ENCODE measurements around the gene ITGAL. TPM values are rescaled to one million over a fixed set of nuclear protein-coding genes. Genes with fewer than 3 reads are reported as not detected.

ITGAL gene
- total and polyA plus RNA-seq, 8 donors = 2.9 to 60.2 (median 5.6) TPM

GRCh38 chr16:30561089-30561816 is 88.7 kb downstream of the ITGAL start:
- Histone ChIP-seq H3K9me3 (no peaks in the 10 kb centered on the region), H3K36me3 (peaks cover 0 to 2% of the 10 kb centered on the region in 2 donors), H3K27ac (peak overlapping the region; percentile 66 to 89), H3K4me3 (peak overlapping the region; percentile 28 to 54), H3K4me1 (peaks cover 0 to 49% of the 10 kb centered on the region in 2 donors), H3K27me3 (no peaks in the 10 kb centered on the region)
- ATAC-seq (no peak), DNase-seq (peak in 2 of 4 donors; percentile 54 to 87)
- intact Hi-C loops (cut with DNase I) = no loop called here
- TF ChIP-seq, protein P1, sequence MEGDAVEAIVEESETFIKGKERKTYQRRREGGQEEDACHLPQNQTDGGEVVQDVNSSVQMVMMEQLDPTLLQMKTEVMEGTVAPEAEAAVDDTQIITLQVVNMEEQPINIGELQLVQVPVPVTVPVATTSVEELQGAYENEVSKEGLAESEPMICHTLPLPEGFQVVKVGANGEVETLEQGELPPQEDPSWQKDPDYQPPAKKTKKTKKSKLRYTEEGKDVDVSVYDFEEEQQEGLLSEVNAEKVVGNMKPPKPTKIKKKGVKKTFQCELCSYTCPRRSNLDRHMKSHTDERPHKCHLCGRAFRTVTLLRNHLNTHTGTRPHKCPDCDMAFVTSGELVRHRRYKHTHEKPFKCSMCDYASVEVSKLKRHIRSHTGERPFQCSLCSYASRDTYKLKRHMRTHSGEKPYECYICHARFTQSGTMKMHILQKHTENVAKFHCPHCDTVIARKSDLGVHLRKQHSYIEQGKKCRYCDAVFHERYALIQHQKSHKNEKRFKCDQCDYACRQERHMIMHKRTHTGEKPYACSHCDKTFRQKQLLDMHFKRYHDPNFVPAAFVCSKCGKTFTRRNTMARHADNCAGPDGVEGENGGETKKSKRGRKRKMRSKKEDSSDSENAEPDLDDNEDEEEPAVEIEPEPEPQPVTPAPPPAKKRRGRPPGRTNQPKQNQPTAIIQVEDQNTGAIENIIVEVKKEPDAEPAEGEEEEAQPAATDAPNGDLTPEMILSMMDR (IDR thresholded peaks at IDR 0.05) = no peak

- Histone ChIP-seq H3K27ac (peak overlapping the region; percentile 66 to 89), H3K27me3 (no peaks in the 10 kb centered on the region), H3K36me3 (no peaks in the 10 kb centered on the region), H3K9me3 (no peaks in the 10 kb centered on the region), H3K4me1 (peaks cover 0 to 41% of the 10 kb centered on the region in 2 donors), H3K4me3 (peak overlapping the region in 1 of 2 donors; percentile 54)
- intact Hi-C loops (cut with DNase I) = no loop called here
- TF ChIP-seq, protein P1 (IDR thresholded peaks at IDR 0.05) = no peak
- DNase-seq (peak in 1 of 4 donors; percentile 36), ATAC-seq (no peak)
Observed at GRCh38 chr16:30562021-30562420, 89.5 kb downstream of the ITGAL start.

DNA sequence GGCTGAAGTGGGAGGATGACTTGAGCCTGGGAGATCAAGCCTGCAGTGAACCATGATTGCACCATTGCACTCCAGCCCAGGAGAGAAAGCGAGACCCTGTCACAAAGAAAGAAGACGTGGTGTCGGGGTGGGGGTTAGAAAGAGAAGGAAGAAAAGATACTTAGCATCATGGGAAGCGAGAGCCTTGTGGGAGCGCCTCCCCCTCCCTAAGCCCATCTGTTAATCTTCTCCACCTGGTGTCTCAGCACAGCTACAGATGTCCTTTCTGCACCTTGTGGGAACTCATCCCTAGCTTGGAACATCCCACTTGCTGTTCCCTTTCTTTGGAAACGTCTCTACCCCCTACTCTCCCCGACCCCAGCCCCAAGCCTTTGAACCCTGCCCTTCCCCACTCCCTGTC is 93.0 kb downstream of the ITGAL start:
- intact Hi-C loops (cut with DNase I) = no loop called here
- no peaks in the 10 kb centered on the region for H3K27me3 ChIP-seq
- H3K27ac ChIP-seq = no peak overlapping the region
- H3K36me3 ChIP-seq = no peaks in the 10 kb centered on the region
- no peaks in the 10 kb centered on the region for H3K9me3 ChIP-seq
- DNase-seq (peak in 1 of 4 donors; percentile 10), ATAC-seq (no peak)
- H3K4me1 ChIP-seq = peaks cover 0 to 50% of the 10 kb centered on the region in 2 donors
- TF ChIP-seq, protein P1 (IDR thresholded peaks at IDR 0.05) = no peak
- no peak overlapping the region for H3K4me3 ChIP-seq

DNA sequence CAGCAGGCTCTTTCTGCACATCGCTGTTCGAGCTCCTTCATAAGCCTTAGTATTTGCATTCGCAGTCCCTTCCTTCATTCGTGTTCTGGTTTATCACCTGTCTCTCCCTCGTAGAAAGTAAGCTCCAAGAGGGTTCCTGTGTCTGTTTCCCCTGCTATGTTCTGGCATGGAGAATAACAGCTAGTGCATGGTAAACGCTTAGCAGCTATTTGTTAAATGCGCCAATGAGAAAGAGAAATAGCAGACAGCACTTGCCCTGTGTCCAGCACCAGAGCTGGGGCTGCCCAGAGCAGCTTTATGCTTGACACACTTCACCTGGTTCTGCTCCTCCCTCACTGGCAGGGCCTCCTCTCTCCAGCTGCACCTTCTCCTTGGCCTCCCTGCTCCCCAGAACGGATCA is 93.4 kb downstream of the ITGAL start:
- intact Hi-C loops (cut with DNase I) = no loop called here
- H3K4me3 ChIP-seq = no peak overlapping the region
- H3K4me1 ChIP-seq = peaks cover 0 to 50% of the 10 kb centered on the region in 2 donors
- no peak for ATAC-seq
- TF ChIP-seq, protein P1 (IDR thresholded peaks at IDR 0.05) = no peak
- H3K9me3 ChIP-seq = no peaks in the 10 kb centered on the region
- no peak overlapping the region for H3K27ac ChIP-seq
- DNase-seq = peak in 1 of 4 donors; percentile 18
- no peaks in the 10 kb centered on the region for H3K36me3 ChIP-seq
- no peaks in the 10 kb centered on the region for H3K27me3 ChIP-seq

- Histone ChIP-seq H3K4me3 (no peak overlapping the region), H3K27me3 (no peaks in the 10 kb centered on the region), H3K36me3 (no peaks in the 10 kb centered on the region), H3K4me1 (peaks cover 0 to 48% of the 10 kb centered on the region in 2 donors), H3K27ac (no peak overlapping the region), H3K9me3 (no peaks in the 10 kb centered on the region)
- ATAC-seq (no peak), DNase-seq (no peak)
- TF ChIP-seq, protein P1 (IDR thresholded peaks at IDR 0.05) = no peak
- intact Hi-C loops (cut with DNase I) = no loop called here
Observed at GRCh38 chr16:30566531-30566930, 94.0 kb downstream of the ITGAL start.
